Measurements from ENCODE around the gene MYOT. TPM values are rescaled to one million over a fixed set of nuclear protein-coding genes. Genes with fewer than 3 reads are reported as not detected.

MYOT gene
- total RNA-seq, 1 donor from 2014 or later = not detected

DNA sequence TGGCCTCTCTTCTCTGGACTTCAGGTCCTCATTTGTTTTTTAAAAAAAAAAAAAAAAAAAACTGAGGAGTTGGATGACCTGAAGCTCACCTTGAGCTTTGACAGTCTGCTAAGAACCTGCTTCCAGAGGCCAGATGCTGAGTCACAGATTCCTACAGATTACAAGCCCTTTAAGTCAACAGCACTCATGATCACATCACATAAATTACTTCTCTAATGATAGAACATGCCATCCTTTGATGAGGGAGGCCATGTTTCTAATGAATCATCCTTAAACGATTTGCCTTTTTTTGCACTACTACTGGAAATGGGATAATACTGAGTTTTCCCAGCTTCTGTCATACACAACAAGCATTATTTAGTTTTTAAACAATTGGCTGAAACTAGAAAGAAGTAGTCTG, 34.2 kb upstream of the MYOT start:
- FAIRE-seq = no peak
- no peak overlapping the region for H3K4me3 ChIP-seq (ENCODE audit: low read depth, low read length)

DNA sequence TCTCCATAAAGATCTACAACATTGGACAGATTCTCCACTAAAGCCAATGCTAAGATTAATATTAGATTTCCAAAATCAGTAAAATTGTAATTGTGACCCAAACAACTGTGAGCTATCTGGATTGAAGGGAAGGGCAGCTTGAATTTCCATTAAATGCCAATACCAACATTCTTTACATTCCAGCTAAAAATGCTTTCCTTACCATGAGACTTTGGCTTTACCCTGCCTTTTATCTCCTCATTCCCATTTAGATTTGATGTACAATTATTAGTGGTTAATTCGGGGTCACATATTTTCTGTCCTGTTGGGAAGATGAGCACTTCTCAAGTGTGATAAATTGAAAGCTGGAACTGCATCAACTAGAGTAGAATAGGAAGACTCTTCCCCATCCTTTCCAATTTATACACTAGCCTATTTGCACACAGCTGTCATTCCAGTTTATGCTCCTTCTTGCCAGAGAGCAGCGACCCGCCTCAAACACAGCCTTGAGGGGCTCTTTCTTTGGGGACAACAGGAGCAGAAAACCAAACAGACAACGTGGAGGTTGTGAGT, 33.1 kb upstream of the MYOT start:
- H3K27me3 ChIP-seq (ENCODE audit: control insufficient read depth, insufficient read depth, low read length) = no peaks in the 10 kb centered on the region
- no peak overlapping the region for H3K4me3 ChIP-seq (ENCODE audit: low read depth, low read length)
- FAIRE-seq (no peak), DNase-seq (ENCODE audit: low read depth) (no peak)
- H3K36me3 ChIP-seq (ENCODE audit: control insufficient read depth, insufficient read depth, low read length) = no peaks in the 10 kb centered on the region
- TF ChIP-seq, protein P1, sequence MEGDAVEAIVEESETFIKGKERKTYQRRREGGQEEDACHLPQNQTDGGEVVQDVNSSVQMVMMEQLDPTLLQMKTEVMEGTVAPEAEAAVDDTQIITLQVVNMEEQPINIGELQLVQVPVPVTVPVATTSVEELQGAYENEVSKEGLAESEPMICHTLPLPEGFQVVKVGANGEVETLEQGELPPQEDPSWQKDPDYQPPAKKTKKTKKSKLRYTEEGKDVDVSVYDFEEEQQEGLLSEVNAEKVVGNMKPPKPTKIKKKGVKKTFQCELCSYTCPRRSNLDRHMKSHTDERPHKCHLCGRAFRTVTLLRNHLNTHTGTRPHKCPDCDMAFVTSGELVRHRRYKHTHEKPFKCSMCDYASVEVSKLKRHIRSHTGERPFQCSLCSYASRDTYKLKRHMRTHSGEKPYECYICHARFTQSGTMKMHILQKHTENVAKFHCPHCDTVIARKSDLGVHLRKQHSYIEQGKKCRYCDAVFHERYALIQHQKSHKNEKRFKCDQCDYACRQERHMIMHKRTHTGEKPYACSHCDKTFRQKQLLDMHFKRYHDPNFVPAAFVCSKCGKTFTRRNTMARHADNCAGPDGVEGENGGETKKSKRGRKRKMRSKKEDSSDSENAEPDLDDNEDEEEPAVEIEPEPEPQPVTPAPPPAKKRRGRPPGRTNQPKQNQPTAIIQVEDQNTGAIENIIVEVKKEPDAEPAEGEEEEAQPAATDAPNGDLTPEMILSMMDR (IDR thresholded peaks at IDR 0.05; ENCODE audit: insufficient read depth, low read length, severe bottlenecking) = no peak

More for the DNA sequence above, 34.2 kb upstream of the MYOT start:
- H3K36me3 ChIP-seq (ENCODE audit: control insufficient read depth, insufficient read depth, low read length) = no peaks in the 10 kb centered on the region
- TF ChIP-seq, protein P1 (IDR thresholded peaks at IDR 0.05; ENCODE audit: insufficient read depth, low read length, severe bottlenecking) = no peak
- H3K27me3 ChIP-seq (ENCODE audit: control insufficient read depth, insufficient read depth, low read length) = no peaks in the 10 kb centered on the region
- peak; percentile 96 for DNase-seq (ENCODE audit: low read depth)

DNA sequence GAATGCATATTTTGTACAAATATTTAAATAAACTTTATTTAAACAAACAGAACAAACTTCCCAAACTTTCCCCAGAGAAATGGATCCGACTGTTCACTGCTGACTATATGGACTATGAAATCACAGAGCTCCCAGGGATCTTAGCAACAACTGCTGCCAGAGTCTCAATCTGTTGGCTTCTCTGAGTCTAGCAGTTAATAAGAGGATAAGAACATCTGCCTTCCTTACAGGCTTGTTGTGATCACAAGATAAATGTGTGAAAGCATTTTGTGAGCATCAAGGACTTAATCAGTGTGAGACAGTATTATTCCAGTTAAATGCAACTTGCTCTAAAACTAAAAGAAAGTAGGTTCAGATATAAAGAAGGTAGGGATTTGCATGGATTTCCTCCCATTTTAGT, 31.4 kb upstream of the MYOT start:
- no peak for FAIRE-seq
- no peaks in the 10 kb centered on the region for H3K27me3 ChIP-seq (ENCODE audit: control insufficient read depth, insufficient read depth, low read length)
- DNase-seq (ENCODE audit: low read depth) = no peak
- no peak overlapping the region for H3K4me3 ChIP-seq (ENCODE audit: low read depth, low read length)
- TF ChIP-seq, protein P1 (IDR thresholded peaks at IDR 0.05; ENCODE audit: insufficient read depth, low read length, severe bottlenecking) = no peak
- H3K36me3 ChIP-seq (ENCODE audit: control insufficient read depth, insufficient read depth, low read length) = no peaks in the 10 kb centered on the region

DNA sequence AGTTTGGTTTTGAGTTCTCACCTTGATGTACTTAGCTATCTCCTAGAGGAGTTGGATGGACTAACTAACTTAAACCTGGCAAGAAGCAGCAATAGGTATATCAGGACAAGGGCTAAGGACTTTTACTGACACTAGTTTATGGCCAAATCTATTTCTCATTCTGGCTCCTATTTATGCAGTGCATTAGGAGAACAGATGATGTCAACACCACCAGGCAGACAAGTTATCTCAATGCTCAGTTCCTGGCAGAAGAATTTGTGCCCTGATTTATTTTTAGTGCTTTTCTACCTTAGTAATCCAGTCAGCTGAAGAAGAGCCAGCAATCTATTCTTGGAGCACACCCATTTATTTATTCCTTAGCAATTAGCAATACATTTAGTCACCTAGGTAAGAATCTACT, 30.7 kb upstream of the MYOT start:
- TF ChIP-seq, protein P1 (IDR thresholded peaks at IDR 0.05; ENCODE audit: insufficient read depth, low read length, severe bottlenecking) = no peak
- Histone ChIP-seq H3K4me3 (ENCODE audit: low read depth, low read length) (no peak overlapping the region), H3K27me3 (ENCODE audit: control insufficient read depth, insufficient read depth, low read length) (no peaks in the 10 kb centered on the region), H3K36me3 (ENCODE audit: control insufficient read depth, insufficient read depth, low read length) (no peaks in the 10 kb centered on the region)
- peak; percentile 27 for DNase-seq (ENCODE audit: low read depth)
- no peak for FAIRE-seq

DNA sequence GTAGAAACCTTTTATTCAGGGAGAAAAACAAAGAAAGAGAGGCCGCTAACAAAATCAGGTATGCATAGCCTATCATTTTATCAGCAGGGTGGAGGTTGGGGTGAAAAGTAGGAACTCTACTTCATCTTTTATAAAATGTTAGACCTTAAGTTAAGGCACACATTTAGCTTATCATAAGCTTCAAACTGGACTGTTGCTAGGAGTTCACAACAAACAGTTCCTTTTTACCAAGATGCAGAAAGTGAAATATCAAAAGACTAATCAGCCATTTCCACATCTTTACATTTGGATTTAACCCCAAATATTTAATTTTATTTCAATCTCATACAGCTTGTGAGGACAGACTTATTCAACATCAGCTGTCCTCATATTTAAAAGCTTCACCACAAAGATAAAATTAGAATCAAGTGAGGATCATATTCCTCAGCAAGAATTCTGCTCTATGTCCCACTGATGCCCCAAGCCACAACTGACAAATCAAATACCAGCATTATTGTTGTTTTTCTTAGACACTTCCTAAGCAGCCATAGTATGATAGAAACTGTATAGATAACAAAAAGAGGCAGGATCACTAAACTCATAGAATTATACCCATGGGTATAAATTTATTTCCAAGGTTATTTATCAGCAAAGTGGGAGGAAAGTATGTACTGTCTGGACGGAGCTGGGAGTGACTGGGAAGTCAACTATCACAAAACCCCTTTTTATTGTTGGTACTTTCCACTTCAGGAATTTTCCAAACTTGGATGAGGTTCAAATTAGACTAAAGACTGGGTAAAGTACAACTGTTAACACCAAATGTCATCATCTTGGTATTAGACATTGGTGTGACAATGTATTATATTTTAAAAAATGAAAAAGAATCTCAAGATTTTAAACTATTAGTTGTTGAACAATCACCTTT, 29.9 kb upstream of the MYOT start:
- TF ChIP-seq, protein P1 (IDR thresholded peaks at IDR 0.05; ENCODE audit: insufficient read depth, low read length, severe bottlenecking) = no peak
- no peak for FAIRE-seq

More for the DNA sequence above, 29.9 kb upstream of the MYOT start:
- Histone ChIP-seq H3K4me3 (ENCODE audit: low read depth, low read length) (no peak overlapping the region), H3K36me3 (ENCODE audit: control insufficient read depth, insufficient read depth, low read length) (no peaks in the 10 kb centered on the region), H3K27me3 (ENCODE audit: control insufficient read depth, insufficient read depth, low read length) (no peaks in the 10 kb centered on the region)
- DNase-seq (ENCODE audit: low read depth) = no peak

Data from bronchial epithelial cell (primary cell).